NOMO-1 (cell line): Measurements from ENCODE around the gene DPYD.
A peak's percentile ranks its signal among the peaks of the same experiment; 100 is the strongest.

Source experiments
- DNase-seq, 2 experiments: peaks; one replicate each; lab custom pipeline; 2025; ENCODE audit not compliant: unreplicated experiment in 2 of 2; lab: John Stamatoyannopoulos, UW

DPYD gene

GRCh38 chr1:97560714-97561113 is 360.1 kb downstream of the DPYD start:
- no peak for DNase-seq

- DNase-seq = no peak
These were observed 366.9 kb downstream of the DPYD start for GRCh38 chr1:97553971-97554370.

- no peak for DNase-seq
These were observed 369.7 kb downstream of the DPYD start for GRCh38 chr1:97551113-97551512.

GRCh38 chr1:97545446-97545845 is 375.4 kb downstream of the DPYD start:
- DNase-seq = no peak

GRCh38 chr1:97540346-97540888 is 380.4 kb downstream of the DPYD start:
- no peak for DNase-seq

- no peak for DNase-seq
These were observed 382.7 kb downstream of the DPYD start for GRCh38 chr1:97538113-97538512.

GRCh38 chr1:97533358-97533757 is 387.5 kb downstream of the DPYD start:
- DNase-seq = no peak

GRCh38 chr1:97529600-97529999 is 391.2 kb downstream of the DPYD start:
- DNase-seq = no peak

- no peak for DNase-seq
These were observed 396.6 kb downstream of the DPYD start for GRCh38 chr1:97524211-97524610.

GRCh38 chr1:97516588-97516987 is 404.2 kb downstream of the DPYD start:
- no peak for DNase-seq

GRCh38 chr1:97508653-97509218 is 412.1 kb downstream of the DPYD start:
- no peak for DNase-seq

GRCh38 chr1:97507863-97508262 is 413.0 kb downstream of the DPYD start:
- DNase-seq = no peak

GRCh38 chr1:97506368-97506767 is 414.5 kb downstream of the DPYD start:
- no peak for DNase-seq

GRCh38 chr1:97505816-97506215 is 415.0 kb downstream of the DPYD start:
- no peak for DNase-seq

- DNase-seq = no peak
These were observed 415.5 kb downstream of the DPYD start for GRCh38 chr1:97505289-97505688.

GRCh38 chr1:97502360-97502759 is 418.5 kb downstream of the DPYD start:
- DNase-seq = no peak

- no peak for DNase-seq
These were observed 419.2 kb downstream of the DPYD start for GRCh38 chr1:97501628-97502027.

GRCh38 chr1:97500760-97501159 is 420.1 kb downstream of the DPYD start:
- DNase-seq = no peak

- no peak for DNase-seq
These were observed 421.2 kb downstream of the DPYD start for GRCh38 chr1:97499667-97500066.

- peak; percentile 27 to 91 for DNase-seq
These were observed 431.0 kb downstream of the DPYD start for GRCh38 chr1:97489834-97490233.

GRCh38 chr1:97488530-97488929 is 432.3 kb downstream of the DPYD start:
- DNase-seq = no peak

GRCh38 chr1:97482022-97482421 is 438.8 kb downstream of the DPYD start:
- no peak for DNase-seq

GRCh38 chr1:97467445-97467844 is 453.4 kb downstream of the DPYD start:
- DNase-seq = no peak
